Measurements from ENCODE around the gene DDN. TPM values are rescaled to one million over a fixed set of nuclear protein-coding genes. Genes with fewer than 3 reads are reported as not detected.

Gene DDN
- total and polyA plus RNA-seq, 12 donors: 0.08 to 2.2 (median 0.43) TPM; not detected in 1

DNA sequence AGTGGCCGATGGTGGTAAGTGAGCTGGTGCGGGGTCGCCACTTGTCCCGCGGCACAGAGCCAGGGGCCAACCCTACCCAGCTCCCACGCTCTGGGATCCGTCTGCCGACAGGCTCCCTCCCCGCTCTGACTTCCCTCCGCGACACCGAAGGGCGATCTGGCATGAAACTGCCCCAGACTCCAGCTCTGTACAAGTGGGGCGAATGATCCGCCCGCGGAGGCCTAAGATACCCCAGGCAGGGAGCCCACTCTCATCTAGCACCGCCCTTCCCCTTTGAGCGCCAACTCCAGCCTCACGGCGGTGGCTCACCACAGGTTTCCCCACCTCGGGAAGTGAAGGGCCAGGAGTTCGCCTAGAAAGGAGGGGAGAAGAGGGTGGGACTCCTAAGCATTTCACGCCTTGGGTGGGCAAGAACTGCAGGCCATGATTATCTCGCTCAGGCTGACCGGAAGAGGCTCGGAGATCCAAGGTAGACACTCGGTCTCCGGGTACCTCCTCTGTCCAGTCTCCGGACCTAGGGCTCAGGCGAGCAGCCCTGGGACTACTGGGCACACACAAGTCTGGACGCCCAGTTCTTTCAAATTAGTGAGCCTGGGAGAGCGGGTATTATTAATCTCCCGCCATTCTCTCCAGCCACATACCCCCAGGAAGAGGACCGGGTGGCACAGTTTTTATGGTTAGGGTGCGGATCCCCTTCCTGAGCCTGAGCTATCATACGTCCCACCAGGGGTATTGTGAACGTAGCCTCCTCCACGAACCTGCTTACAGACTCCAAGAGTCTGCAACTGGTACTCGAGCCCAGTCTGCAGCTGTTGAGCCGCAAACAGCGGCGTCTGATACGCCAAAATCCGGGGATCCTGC is 20.2 kb downstream of the DDN start:
- TF ChIP-seq POLR2A (IDR thresholded peaks at IDR 0.05): no peak
- TF ChIP-seq, protein P1, sequence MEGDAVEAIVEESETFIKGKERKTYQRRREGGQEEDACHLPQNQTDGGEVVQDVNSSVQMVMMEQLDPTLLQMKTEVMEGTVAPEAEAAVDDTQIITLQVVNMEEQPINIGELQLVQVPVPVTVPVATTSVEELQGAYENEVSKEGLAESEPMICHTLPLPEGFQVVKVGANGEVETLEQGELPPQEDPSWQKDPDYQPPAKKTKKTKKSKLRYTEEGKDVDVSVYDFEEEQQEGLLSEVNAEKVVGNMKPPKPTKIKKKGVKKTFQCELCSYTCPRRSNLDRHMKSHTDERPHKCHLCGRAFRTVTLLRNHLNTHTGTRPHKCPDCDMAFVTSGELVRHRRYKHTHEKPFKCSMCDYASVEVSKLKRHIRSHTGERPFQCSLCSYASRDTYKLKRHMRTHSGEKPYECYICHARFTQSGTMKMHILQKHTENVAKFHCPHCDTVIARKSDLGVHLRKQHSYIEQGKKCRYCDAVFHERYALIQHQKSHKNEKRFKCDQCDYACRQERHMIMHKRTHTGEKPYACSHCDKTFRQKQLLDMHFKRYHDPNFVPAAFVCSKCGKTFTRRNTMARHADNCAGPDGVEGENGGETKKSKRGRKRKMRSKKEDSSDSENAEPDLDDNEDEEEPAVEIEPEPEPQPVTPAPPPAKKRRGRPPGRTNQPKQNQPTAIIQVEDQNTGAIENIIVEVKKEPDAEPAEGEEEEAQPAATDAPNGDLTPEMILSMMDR (IDR thresholded peaks at IDR 0.05): no peak
- Histone ChIP-seq H3K4me3 (peak overlapping the region in 1 of 4 donors; percentile 41), H3K4me1 (replicated peaks in 1 of 2) (peaks cover 11 to 36% of the 10 kb centered on the region in 2 donors), H3K9me3 (replicated peaks in 1 of 3) (no peaks in the 10 kb centered on the region), H3K27me3 (peaks cover 67% of the 10 kb centered on the region), H3K36me3 (replicated peaks in 1 of 2) (no peaks in the 10 kb centered on the region), H3K27ac (no peak overlapping the region)
- intact Hi-C loops (cut with DNase I): no loop called here
- WGBS, 4 donors: 3 to 10% (median 5%) methylated on average over 11 to 45 of the region's 45 CpGs
- DNase-seq: no peak

DNA sequence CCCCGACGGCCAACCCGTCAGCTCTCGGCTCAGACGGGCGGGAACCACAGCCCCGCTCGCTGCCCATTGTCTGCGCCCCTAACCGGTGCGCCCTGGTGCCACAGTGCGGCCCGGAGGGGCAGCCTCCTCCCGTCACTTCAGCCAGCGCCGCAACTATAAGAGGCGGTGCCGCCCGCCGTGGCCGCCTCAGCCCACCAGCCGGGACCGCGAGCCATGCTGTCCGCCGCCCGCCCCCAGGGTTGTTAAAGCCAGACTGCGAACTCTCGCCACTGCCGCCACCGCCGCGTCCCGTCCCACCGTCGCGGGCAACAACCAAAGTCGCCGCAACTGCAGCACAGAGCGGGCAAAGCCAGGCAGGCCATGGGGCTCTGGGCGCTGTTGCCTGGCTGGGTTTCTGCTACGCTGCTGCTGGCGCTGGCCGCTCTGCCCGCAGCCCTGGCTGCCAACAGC is 20.9 kb downstream of the DDN start, which contains the start of gene WNT1:
TSS of gene WNT1 (plus strand) at position 32 of the 450 bp plus-strand sequence. CDS start at position 361, 329 bp downstream.
- Histone ChIP-seq H3K27ac (no peak within 1 kb of the TSS), H3K4me3 (peak within 1 kb of the TSS in 1 of 4 donors; percentile 41), H3K27me3 (peaks cover 61% of the 10 kb centered on the region), H3K9me3 (replicated peaks in 1 of 3) (no peaks in the 10 kb centered on the region), H3K36me3 (replicated peaks in 1 of 2) (no peaks in the 10 kb centered on the region), H3K4me1 (replicated peaks in 1 of 2) (peaks cover 11 to 36% of the 10 kb centered on the region in 2 donors)
- TF ChIP-seq POLR2A (IDR thresholded peaks at IDR 0.05): no peak
- TF ChIP-seq, protein P1 (IDR thresholded peaks at IDR 0.05): peak in 2 of 6 experiments; percentile 6 to 39
- WGBS, 4 donors: 1 to 3% (median 1%) methylated on average over 15 to 45 of the region's 45 CpGs; no CpG with 5 or more reads in 1 of the 4 donors
- no peak for DNase-seq
- intact Hi-C loops (cut with DNase I): no loop called here

DNA sequence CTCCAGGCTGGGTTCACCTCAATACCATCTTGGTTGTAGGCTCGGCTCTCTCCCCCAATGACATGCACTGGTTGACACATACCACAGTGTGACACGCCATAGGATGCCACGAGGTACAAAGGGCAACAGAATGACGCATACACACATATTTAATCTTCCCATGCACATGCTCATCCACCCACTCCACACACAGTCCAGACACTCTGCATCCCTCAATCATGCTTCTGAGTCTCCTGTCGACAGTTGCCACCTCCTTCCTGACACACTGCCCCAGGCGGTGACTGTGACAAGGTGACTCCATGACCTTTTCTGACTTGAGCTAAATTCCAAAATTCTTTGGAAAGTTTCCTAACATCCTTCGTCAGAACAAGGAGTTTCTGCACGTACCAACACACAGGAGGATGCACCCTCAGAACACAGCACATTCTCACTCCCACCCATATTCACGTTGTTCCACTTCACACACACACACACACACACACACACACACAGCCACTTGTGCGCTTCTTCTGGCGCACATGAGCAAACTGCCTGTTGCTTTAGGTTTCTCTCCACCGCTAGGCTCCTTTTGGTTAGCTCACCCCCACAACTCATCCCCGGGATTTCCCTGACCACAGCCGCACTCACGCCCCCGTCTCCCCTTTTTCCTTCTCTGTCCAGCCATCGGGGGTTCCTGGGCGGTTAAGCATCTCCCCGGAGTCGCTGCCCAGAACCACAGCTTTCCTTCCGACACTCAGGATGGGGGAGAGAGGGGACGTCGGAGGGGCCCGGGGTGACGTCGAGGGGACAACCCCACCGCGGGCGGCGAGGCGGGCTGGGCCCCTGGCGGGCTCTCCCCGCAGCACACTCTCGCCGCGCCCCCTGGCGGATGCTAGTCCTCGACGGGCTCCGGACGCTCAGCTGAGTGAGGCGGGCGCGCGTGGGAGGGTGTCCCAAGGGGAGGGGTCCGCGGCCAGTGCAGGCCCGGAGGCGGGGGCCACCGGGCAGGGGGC is 21.6 kb downstream of the DDN start:
- Histone ChIP-seq H3K4me1 (replicated peaks in 1 of 2) (peaks cover 11 to 36% of the 10 kb centered on the region in 2 donors), H3K27ac (no peak overlapping the region), H3K27me3 (peaks cover 60% of the 10 kb centered on the region), H3K4me3 (peak overlapping the region in 1 of 4 donors; percentile 41), H3K36me3 (replicated peaks in 1 of 2) (no peaks in the 10 kb centered on the region), H3K9me3 (replicated peaks in 1 of 3) (no peaks in the 10 kb centered on the region)
- 10 to 27% (median 14%) methylated on average over 21 to 50 of the region's 50 CpGs for WGBS, 4 donors
- peak in 6 of 7 donors; percentile 48 to 65 (median 62) for DNase-seq
- TF ChIP-seq POLR2A (IDR thresholded peaks at IDR 0.05): peak in 1 of 2 donors; percentile 13
- TF ChIP-seq, protein P1 (IDR thresholded peaks at IDR 0.05): peak; percentile 55 to 85 (median 69)
- intact Hi-C loops (cut with DNase I): no loop called here
